ENCODE results near the gene CNTNAP2. TPM values are rescaled to one million over a fixed set of nuclear protein-coding genes. Genes with fewer than 3 reads are reported as not detected.

CNTNAP2 gene
- total and polyA plus RNA-seq, 2 of the 8 experiments (the other 6 are each of a cell fraction or from before 2014, with no cell fraction given), result 27.9 to 71.0 TPM

DNA sequence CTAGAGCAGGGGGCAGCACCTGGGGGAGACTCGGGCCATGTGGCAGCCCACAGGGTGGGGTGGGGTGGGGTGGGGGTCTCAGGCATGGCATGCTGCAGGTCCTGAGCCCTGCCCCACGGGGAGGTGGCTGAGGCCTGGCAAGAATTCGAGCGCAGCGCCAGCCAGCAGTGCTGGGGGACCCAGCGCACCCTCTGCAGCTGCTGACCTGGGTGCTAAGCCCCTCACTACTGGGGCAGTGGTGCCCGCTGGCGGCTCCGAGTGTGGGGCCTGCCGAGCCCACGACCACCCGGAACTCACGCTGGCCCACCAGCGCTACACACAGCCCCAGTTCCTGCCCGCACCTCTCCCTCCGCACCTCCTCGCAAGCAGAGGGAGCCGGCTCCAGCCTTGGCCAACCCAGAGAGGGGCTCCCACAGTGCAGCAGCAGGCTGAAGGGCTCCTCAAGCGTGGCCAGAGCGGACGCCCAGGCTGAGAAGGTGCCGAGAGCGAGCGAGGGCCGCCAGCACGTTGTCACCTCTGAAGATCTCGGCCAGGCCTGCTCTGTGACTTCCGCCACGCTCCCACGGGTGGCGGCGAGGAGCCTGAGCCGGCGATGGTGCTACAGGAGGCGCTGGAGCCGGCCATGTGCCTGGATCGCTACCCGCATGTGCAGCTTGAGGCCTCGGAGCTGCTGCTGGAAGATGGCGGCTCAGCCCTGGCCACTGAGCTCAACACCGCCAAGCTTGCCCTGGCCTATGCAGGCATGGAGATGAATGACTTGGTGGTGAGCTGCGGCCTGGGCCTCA lies 2328.9 kb downstream of the CNTNAP2 start:
- no peak overlapping the region for H3K4me3 ChIP-seq (ENCODE audit: extremely low read depth in 1 of 4, insufficient read depth in 2 of 4, low read depth in 3 of 4, low read length in 4 of 4)
- H3K79me1 ChIP-seq (ENCODE audit: low read depth, low read length), result no peaks in the 10 kb centered on the region
- no peak for DNase-seq (ENCODE audit: low read depth in 1 of 2, low spot score in 2 of 2)
- H4K20me1 ChIP-seq (replicated peaks in 1 of 2; ENCODE audit: control insufficient read depth in 1 of 2, insufficient read depth in 2 of 2, low read length in 2 of 2), result no peaks in the 10 kb centered on the region
- H2BK12ac ChIP-seq (ENCODE audit: low read depth, low read length), result no peak overlapping the region
- WGBS, 2 experiments (ENCODE audit: extremely low coverage in 1 of 2, insufficient coverage in 1 of 2, insufficient read length in 1 of 2, insufficient replicate concordance in 2 of 2, low coverage in 1 of 2, low lambda C conversion rate in 2 of 2, missing lambda C conversion rate in 1 of 2), result 97% methylated on average over 35 of the region's 42 CpGs; no CpG with 5 or more reads in 1 of the 2 experiments
- H4K8ac ChIP-seq (ENCODE audit: extremely low read depth, insufficient read depth, low read length), result no peak overlapping the region
- H3K36me3 ChIP-seq (ENCODE audit: control insufficient read depth in 2 of 4, insufficient read depth in 4 of 4, low read length in 3 of 4), result peaks cover 0 to 9% (median 0%) of the 10 kb centered on the region in 4 experiments; a peak in 2 of 8 replicates
- H3K18ac ChIP-seq (ENCODE audit: extremely low read depth, low read length), result no peak overlapping the region
- H3K4ac ChIP-seq (replicated peaks; ENCODE audit: insufficient read length, low read depth, low read length), result no peak overlapping the region
- H3K79me2 ChIP-seq (ENCODE audit: control insufficient read depth in 1 of 2, insufficient read depth in 2 of 2, low read length in 2 of 2), result no peaks in the 10 kb centered on the region
- H4K91ac ChIP-seq (replicated peaks; ENCODE audit: insufficient read length, low read length), result no peak overlapping the region
- H3K9me3 ChIP-seq (ENCODE audit: insufficient read depth in 2 of 2, low read depth in 1 of 2, low read length in 1 of 2), result peaks cover 13 to 19% of the 10 kb centered on the region in 2 experiments; a peak in 3 of 4 replicates
- H2BK120ac ChIP-seq (replicated peaks; ENCODE audit: low read depth, low read length), result no peak overlapping the region
- ChIA-PET CTCF (ENCODE audit: partially characterized antibody) (interaction anchor here (1.5 kb wide), 1 partner anchor 130 kb away, joined by 9 read pairs; no protein-coding TSS in a partner anchor), POLR2A (ENCODE audit: partially characterized antibody) (no interaction called here)
- H2AFZ ChIP-seq (ENCODE audit: low read length), result no peak overlapping the region
- H2BK15ac ChIP-seq (ENCODE audit: low read length), result no peak overlapping the region
- H2BK5ac ChIP-seq (ENCODE audit: low read depth, low read length), result no peak overlapping the region
- no peak overlapping the region for H3K9ac ChIP-seq (replicated peaks in 1 of 4; ENCODE audit: extremely low read depth in 1 of 4, low read depth in 3 of 4, low read length in 3 of 4)
- H2BK20ac ChIP-seq (ENCODE audit: low read length), result no peak overlapping the region
- H2AK5ac ChIP-seq (ENCODE audit: low read depth, low read length), result no peak overlapping the region
- no peak for FAIRE-seq
- no peak for TF ChIP-seq ASH2L (IDR thresholded peaks at IDR 0.05; ENCODE audit: low read length)
- TF ChIP-seq EZH2 (IDR thresholded peaks at IDR 0.05; ENCODE audit: low read depth, low read length, severe bottlenecking), result no peak
- TF ChIP-seq KDM5A (IDR thresholded peaks at IDR 0.05; ENCODE audit: low read length), result no peak
- no peak for TF ChIP-seq CBX8 (IDR thresholded peaks at IDR 0.05; ENCODE audit: borderline replicate concordance, low read depth, low read length)
- TF ChIP-seq HDAC2 (IDR thresholded peaks at IDR 0.05; ENCODE audit: borderline replicate concordance in 1 of 2, low read depth in 2 of 2, low read length in 2 of 2), result no peak
- no peak for TF ChIP-seq TEAD4 (IDR thresholded peaks at IDR 0.05; ENCODE audit: low read depth, low read length)
- TF ChIP-seq POU5F1 (IDR thresholded peaks at IDR 0.05; ENCODE audit: low read depth, low read length), result no peak
- TF ChIP-seq TAF7 (optimal IDR thresholded peaks at IDR 0.05; ENCODE audit: borderline replicate concordance, low read depth, low read length), result no peak
- no peak for TF ChIP-seq RFX5 (IDR thresholded peaks at IDR 0.05; ENCODE audit: borderline replicate concordance, low read depth, low read length)
- TF ChIP-seq SP2 (IDR thresholded peaks at IDR 0.05; ENCODE audit: low read length), result no peak
- H3K4me1 ChIP-seq (replicated peaks in 1 of 4; ENCODE audit: control insufficient read depth in 3 of 4, insufficient read depth in 4 of 4, low read length in 3 of 4), result no peaks in the 10 kb centered on the region
- H4K5ac ChIP-seq (ENCODE audit: insufficient read length, low read depth, low read length), result no peak overlapping the region
- H3K23ac ChIP-seq (ENCODE audit: insufficient read length), result no peak overlapping the region
- no peak overlapping the region for H3K56ac ChIP-seq (replicated peaks; ENCODE audit: insufficient read length, low read depth, low read length)
- no peak overlapping the region for H3K27ac ChIP-seq (ENCODE audit: low read depth, low read length)
- no peaks in the 10 kb centered on the region for H3K23me2 ChIP-seq (ENCODE audit: low read depth, low read length)
- H3K27me3 ChIP-seq (replicated peaks in 1 of 4; ENCODE audit: control insufficient read depth in 3 of 4, extremely low read depth in 1 of 4, insufficient read depth in 3 of 4, low read length in 3 of 4), result no peaks in the 10 kb centered on the region
- no peak overlapping the region for H3K14ac ChIP-seq (ENCODE audit: insufficient read length)
- no peak overlapping the region for H3K4me2 ChIP-seq (ENCODE audit: insufficient read depth in 1 of 2, low read depth in 2 of 2, low read length in 2 of 2)
